Upper lobe of left lung (tissue), 6 donors: ENCODE results near the gene NFIB. TPM values are rescaled to one million over a fixed set of nuclear protein-coding genes. Genes with fewer than 3 reads are reported as not detected.

Experiments
- ATAC-seq, 2 donors: fragments of 200-7000 bp; cut with Tn5 transposase; one replicate each; pipeline ENCODE4 v1.9.1; 2022; ENCODE audit warnings: mild to moderate bottlenecking in 2 of 2, moderate library complexity in 2 of 2; ENCODE audit not compliant: low FRiP score in 2 of 2
- DNase-seq, 2 donors: peaks; one replicate each; pipeline ENCODE4 v3.0.0-alpha.2; 2019 to 2020
- H3K27ac ChIP-seq, 4 donors: fragments of 200-600 bp; sonication (generic); one replicate each; pipeline ENCODE4 v1.5.1; 2016 to 2019
- H3K27me3 ChIP-seq, 4 donors: fragments of 200-600 bp; sonication (generic); one replicate each; pipeline ENCODE4 v1.5.1; 2017 to 2019
- H3K36me3 ChIP-seq, 4 donors: fragments of 200-600 bp; sonication (generic); one replicate each; pipeline ENCODE4 v1.5.1; 2016 to 2019
- H3K4me1 ChIP-seq, 4 donors: fragments of 200-600 bp; sonication (generic); one replicate each; pipeline ENCODE4 v1.5.1; 2018 to 2019
- H3K4me3 ChIP-seq, 4 donors: fragments of 200-600 bp; sonication (generic); one replicate each; pipeline ENCODE4 v1.5.1; 2017 to 2019; ENCODE audit warnings: mild to moderate bottlenecking in 2 of 4, moderate library complexity in 1 of 4
- H3K9me3 ChIP-seq, 4 donors: fragments of 200-600 bp; sonication (generic); one replicate each; pipeline ENCODE4 v1.5.1; 2018 to 2019
- CTCF ChIP-seq, 6 experiments: fragments of 450-650 bp in 4 of 6; fragments of 200-600 bp in 2 of 6; sonication (generic) in 2 of 6; IDR thresholded peaks; one replicate each; pipeline ENCODE4 v1.5.1; 2016 to 2019; ENCODE audit warnings: antibody characterized with exemption in 6 of 6
- EP300 ChIP-seq, 4 donors: sonication (generic); formaldehyde crosslinking; IDR thresholded peaks; one replicate each; pipeline ENCODE4 v1.5.1; 2017; ENCODE audit warnings: antibody characterized with exemption in 4 of 4, control low read depth in 2 of 4
- POLR2A ChIP-seq, 4 donors: fragments of 450-650 bp; IDR thresholded peaks; one replicate each; pipeline ENCODE4 v1.5.1; 2016 to 2017; ENCODE audit warnings: antibody characterized with exemption in 4 of 4, mild to moderate bottlenecking in 2 of 4
- POLR2AphosphoS5 ChIP-seq, 2 donors: sonication (generic); formaldehyde crosslinking; IDR thresholded peaks; one replicate each; pipeline ENCODE4 v1.5.1; 2017; ENCODE audit warnings: antibody characterized with exemption in 2 of 2
- WGBS, 2 donors: methylation state at CpG; one replicate each; pipeline ENCODE4 v1.1.5; 2017 to 2018; 5-methylcytosine and 5-hydroxymethylcytosine counted together
- total RNA-seq, 6 donors: library from RNA; depleted of rRNA in 4 of 6; stranded (reverse); fragments of >200 nt in 4 of 6; gene quantifications; one replicate each; pipeline versions ENCODE4 v1.1.0 to v1.2.1, GENCODE V29; 2016 to 2021
- donor health status: DM: no; HTN: no; CAD: no; lungs with moderate emphysema.
- donor health status: DM: no; HTN: yes; CAD: no; lungs with severe emphysema.

The NFIB gene
- total RNA-seq, 6 donors from 2014 or later = 33.9 to 109 (median 67.5) TPM

GRCh38 chr9:14326264-14326826, 12.4 kb upstream of the NFIB start:
- WGBS, 2 donors = 77 to 82% methylated on average over 3 of the region's 3 CpGs
- Histone ChIP-seq H3K27me3 (no peaks in the 10 kb centered on the region), H3K36me3 (no peaks in the 10 kb centered on the region), H3K27ac (peak overlapping the region in 1 of 4 donors; percentile 23), H3K4me1 (peaks cover 4 to 16% (median 7%) of the 10 kb centered on the region in 4 donors), H3K9me3 (no peaks in the 10 kb centered on the region), H3K4me3 (no peak overlapping the region)
- no peak for ATAC-seq
- TF ChIP-seq CTCF (IDR thresholded peaks at IDR 0.05) (no peak), POLR2AphosphoS5 (IDR thresholded peaks at IDR 0.05) (no peak), POLR2A (IDR thresholded peaks at IDR 0.05) (no peak), EP300 (IDR thresholded peaks at IDR 0.05) (no peak)
- no peak for DNase-seq

- Histone ChIP-seq H3K27me3 (no peaks in the 10 kb centered on the region), H3K4me3 (no peak overlapping the region), H3K9me3 (no peaks in the 10 kb centered on the region), H3K27ac (no peak overlapping the region), H3K4me1 (peaks cover 14 to 26% (median 14%) of the 10 kb centered on the region in 4 donors), H3K36me3 (no peaks in the 10 kb centered on the region)
- ATAC-seq (no peak), DNase-seq (no peak)
- TF ChIP-seq EP300 (IDR thresholded peaks at IDR 0.05) (no peak), POLR2A (IDR thresholded peaks at IDR 0.05) (no peak), CTCF (IDR thresholded peaks at IDR 0.05) (no peak), POLR2AphosphoS5 (IDR thresholded peaks at IDR 0.05) (no peak)
These were observed 11.2 kb upstream of the NFIB start for GRCh38 chr9:14325147-14325546.

GRCh38 chr9:14323985-14324650, 10.2 kb upstream of the NFIB start:
- peaks cover 18 to 36% (median 23%) of the 10 kb centered on the region in 4 donors for H3K4me1 ChIP-seq
- no peak overlapping the region for H3K4me3 ChIP-seq
- no peak for TF ChIP-seq POLR2A (IDR thresholded peaks at IDR 0.05)
- TF ChIP-seq CTCF (IDR thresholded peaks at IDR 0.05) = no peak
- TF ChIP-seq EP300 (IDR thresholded peaks at IDR 0.05) = no peak
- no peak for TF ChIP-seq POLR2AphosphoS5 (IDR thresholded peaks at IDR 0.05)
- 77 to 86% methylated on average over 2 of the region's 2 CpGs for WGBS, 2 donors
- no peaks in the 10 kb centered on the region for H3K36me3 ChIP-seq
- H3K27ac ChIP-seq = peak overlapping the region; percentile 92 to 97 (median 93)
- DNase-seq (no peak), ATAC-seq (no peak)
- no peaks in the 10 kb centered on the region for H3K27me3 ChIP-seq
- no peaks in the 10 kb centered on the region for H3K9me3 ChIP-seq

- TF ChIP-seq POLR2A (IDR thresholded peaks at IDR 0.05) = no peak
- peak in 1 of 2 donors; percentile 42 for ATAC-seq
- H3K9me3 ChIP-seq = no peaks in the 10 kb centered on the region
- H3K27me3 ChIP-seq = no peaks in the 10 kb centered on the region
- H3K4me3 ChIP-seq = peak overlapping the region; percentile 62 to 91 (median 74)
- H3K4me1 ChIP-seq = peaks cover 26 to 44% (median 27%) of the 10 kb centered on the region in 4 donors
- no peak for DNase-seq
- H3K36me3 ChIP-seq = no peaks in the 10 kb centered on the region
- H3K27ac ChIP-seq = peak overlapping the region; percentile 92 to 97 (median 93)
- 16 to 18% methylated on average over 17 of the region's 17 CpGs for WGBS, 2 donors
These were observed 9.4 kb upstream of the NFIB start for GRCh38 chr9:14323083-14323971.
